Measurements from ENCODE around the gene RASL11B.

GRCh38 chr4:52880994-52881393, 18.9 kb downstream of the RASL11B start:
- no peak for TF ChIP-seq CTCF (IDR thresholded peaks at IDR 0.05)
- TF ChIP-seq POLR2A (IDR thresholded peaks at IDR 0.05) = no peak
